Measurements from ENCODE around the gene DPF3.

DPF3 gene

DNA sequence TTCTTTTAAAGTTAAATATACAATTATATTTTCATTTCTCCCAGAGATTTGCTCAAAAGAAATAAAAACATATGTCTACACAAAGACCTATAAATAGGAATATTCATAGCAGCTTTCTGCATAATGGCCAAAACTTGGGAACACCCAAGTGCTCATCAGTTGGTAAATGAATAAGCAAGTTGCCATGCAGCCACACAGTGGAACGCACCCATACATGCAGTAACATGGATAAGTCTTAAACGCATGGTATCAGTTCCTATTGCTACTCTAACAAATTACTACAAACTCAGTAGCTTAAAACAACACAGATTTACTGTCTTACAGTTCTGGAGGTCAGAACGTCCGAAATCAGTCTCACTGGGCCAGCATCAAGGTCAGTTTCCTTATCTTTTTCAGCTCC lies 78.5 kb downstream of the DPF3 start:
- TF ChIP-seq, protein P1, sequence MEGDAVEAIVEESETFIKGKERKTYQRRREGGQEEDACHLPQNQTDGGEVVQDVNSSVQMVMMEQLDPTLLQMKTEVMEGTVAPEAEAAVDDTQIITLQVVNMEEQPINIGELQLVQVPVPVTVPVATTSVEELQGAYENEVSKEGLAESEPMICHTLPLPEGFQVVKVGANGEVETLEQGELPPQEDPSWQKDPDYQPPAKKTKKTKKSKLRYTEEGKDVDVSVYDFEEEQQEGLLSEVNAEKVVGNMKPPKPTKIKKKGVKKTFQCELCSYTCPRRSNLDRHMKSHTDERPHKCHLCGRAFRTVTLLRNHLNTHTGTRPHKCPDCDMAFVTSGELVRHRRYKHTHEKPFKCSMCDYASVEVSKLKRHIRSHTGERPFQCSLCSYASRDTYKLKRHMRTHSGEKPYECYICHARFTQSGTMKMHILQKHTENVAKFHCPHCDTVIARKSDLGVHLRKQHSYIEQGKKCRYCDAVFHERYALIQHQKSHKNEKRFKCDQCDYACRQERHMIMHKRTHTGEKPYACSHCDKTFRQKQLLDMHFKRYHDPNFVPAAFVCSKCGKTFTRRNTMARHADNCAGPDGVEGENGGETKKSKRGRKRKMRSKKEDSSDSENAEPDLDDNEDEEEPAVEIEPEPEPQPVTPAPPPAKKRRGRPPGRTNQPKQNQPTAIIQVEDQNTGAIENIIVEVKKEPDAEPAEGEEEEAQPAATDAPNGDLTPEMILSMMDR (IDR thresholded peaks at IDR 0.05), result no peak

DNA sequence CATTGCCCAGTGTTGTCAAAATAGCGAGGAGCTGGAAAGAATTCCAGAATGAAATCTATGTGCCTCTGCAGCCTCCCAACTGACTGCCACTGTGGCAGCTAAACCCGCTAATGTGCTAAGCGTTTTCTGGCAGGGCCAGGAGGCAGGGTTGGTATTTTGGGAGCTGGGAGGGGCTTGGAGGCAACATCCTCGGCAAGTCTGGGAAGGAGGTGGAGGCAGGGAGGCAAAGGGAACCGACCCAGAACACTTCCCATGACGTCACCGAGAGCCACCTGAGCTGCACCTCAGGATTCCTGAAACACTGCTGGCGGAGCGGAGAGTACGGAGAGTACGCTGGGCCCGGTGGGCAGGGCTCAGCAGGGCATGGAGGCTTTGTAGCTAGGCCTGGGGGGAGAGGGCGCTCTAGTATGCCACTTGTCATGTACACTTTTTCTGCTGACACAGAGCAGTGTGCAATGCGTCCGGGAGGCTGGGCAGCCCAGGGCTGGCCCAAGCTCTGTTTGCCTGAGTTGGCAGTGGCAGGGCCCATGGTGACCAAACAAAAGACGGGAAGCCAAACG lies 81.5 kb downstream of the DPF3 start:
- TF ChIP-seq, protein P1 (IDR thresholded peaks at IDR 0.05), result no peak

DNA sequence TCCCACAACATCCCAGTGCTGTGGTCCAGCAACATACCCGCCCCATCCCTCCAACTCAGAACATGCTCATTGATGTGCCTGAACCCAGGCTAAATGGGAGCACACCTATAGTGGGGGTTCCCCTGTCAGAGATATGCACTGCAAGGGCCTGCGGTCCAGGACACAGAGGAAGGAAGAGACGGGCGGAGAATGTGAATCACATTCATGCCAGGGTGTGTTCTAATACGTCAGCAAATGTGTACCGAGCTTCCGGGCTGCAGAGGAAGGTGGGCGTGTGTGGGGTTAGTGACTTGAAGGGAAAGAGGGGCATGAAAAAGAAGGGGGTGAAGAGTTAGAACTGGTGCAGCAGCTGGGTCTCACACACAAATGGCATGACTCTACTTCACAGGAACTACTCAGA lies 83.7 kb downstream of the DPF3 start:
- TF ChIP-seq, protein P1 (IDR thresholded peaks at IDR 0.05), result no peak

DNA sequence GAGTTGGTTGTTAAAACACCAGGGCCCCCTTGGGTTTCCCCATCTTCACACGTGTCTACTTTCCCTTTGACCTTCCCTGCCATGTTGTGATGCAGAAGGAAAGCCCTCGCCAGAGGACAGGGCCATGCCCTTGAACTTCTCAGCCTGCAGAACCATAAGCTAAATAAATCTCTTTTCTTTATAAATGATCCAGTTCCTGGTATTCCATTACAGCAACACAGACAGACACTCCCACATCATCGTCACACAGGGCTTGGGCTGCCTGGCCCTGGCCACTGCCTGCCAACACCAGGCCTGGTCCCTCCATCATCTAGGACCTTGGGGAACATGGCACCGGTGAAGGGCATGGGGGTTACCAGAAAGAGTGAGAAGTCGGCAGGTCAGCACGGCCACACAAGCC lies 84.8 kb downstream of the DPF3 start:
- TF ChIP-seq, protein P1 (IDR thresholded peaks at IDR 0.05), result no peak

DNA sequence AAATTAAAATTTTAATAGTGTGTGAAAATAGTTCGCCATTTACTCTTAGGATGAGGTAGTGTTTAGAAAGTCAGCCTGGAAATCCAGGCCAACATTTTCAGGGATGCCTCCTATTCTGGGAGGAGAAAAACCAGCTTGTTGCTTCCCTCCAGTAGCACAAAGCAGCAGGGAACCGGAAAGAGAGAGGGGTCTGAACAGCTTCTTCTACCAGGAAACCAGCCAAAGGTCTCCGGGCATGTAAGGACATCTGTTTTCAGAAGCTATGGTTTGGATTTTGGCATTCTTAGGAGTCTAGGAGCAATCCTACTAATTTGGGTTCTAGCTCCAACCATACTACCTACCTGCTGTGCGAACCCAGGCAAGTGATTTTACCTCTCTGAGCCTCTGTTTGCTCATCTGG lies 85.3 kb downstream of the DPF3 start:
- TF ChIP-seq, protein P1 (IDR thresholded peaks at IDR 0.05), result no peak

DNA sequence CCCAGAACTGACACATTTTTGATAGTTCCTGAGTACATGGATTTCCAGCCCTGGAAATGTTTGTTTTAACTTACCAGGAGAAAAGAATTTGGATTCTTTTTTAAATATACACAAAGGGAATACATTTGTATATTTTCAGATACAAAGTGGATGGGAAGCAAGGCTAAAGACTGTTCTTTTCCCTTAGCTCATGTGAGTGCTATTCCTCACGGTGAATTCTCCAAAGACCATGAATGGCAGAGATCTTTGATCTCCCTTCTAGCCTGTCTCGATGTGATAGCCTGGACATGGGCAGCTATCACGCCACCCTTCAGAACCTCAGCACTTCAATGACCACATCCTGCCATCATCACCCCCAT lies 91.3 kb downstream of the DPF3 start:
- TF ChIP-seq, protein P1 (IDR thresholded peaks at IDR 0.05), result no peak

DNA sequence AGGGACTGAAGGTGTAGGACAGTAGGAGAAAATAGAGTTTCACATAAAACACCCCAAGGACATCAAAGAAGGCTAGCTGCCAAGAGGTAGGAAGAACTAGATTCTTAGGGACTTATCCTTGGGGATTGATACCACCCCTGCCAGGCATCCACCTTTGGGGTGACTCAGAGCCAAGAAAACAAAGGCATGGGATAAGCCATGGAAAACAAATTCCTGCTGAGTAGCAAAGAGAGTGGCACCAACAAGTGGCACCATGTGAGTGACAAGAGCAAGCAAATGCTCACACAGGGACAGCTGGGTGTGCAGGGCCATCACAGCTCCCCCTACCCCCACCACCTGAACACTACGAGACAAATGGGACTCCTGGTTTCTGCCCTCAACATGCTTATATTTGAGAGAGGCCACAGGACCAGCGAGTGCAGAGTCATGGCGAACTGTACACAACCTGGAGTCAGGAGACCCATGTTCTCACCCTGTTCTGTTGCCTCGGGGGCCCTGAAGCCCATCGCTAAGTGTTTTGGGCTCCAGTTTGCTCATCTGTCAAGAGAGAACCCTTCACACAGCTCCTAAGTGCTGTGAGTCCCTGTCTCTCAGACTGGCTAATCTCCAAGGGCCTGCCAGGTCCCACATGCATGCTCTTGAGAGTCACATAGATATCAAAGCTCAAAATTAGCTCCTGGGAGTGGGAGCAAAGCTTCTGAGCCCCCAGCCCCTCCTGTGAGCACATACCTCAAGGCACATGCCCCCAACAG lies 91.9 kb downstream of the DPF3 start:
- TF ChIP-seq, protein P1 (IDR thresholded peaks at IDR 0.05), result no peak

All from LNCAP (cell line).